ENCODE measurements around the gene UCP3.

The UCP3 gene

DNA sequence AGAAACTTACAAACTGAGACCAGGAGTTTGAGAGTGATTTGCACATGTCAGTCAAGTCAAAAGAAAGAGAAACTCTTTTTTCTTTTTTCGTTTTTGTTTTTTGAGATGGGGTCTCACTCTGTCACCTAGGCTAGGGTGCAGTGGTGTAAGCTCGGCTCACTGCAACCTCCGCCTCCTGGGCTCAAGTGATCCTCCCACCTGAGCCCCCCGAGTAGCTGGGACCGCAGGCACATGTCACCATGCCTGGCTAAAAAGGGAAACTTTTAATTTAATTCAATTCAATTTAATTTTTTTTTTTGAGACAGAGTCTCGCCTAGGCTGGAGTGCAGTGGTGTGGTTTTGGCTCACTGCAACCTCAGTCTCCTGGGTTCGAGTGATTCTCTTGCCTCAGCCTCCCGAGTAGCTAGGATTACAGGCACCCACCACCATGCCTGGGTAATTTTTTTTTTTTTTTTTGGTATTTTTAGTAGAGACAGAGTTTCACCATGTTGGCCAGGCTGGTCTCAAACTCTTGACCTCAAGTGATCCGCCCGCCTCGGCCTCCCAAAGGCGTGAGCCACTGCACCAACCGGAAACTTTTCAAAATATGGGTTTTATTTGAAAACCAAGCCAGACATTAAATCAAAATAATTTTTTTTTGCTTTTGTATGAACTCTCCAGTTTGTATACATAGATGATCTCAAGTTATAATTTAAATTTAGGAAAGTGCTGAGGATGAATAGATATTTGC is 9.9 kb downstream of the UCP3 start:
- TF ChIP-seq, protein P1, sequence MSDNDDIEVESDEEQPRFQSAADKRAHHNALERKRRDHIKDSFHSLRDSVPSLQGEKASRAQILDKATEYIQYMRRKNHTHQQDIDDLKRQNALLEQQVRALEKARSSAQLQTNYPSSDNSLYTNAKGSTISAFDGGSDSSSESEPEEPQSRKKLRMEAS (IDR thresholded peaks at IDR 0.05): no peak
- TF ChIP-seq TCF12 (IDR thresholded peaks at IDR 0.05; ENCODE audit: low read depth) (no peak), CEBPB (IDR thresholded peaks at IDR 0.05) (no peak), TEAD4 (IDR thresholded peaks at IDR 0.05) (no peak), CREB1 (IDR thresholded peaks at IDR 0.05; ENCODE audit: low read depth) (no peak), RAD21 (IDR thresholded peaks at IDR 0.05; ENCODE audit: low read depth) (no peak), EGR1 (IDR thresholded peaks at IDR 0.05) (no peak), TAF1 (IDR thresholded peaks at IDR 0.05; ENCODE audit: low read depth) (no peak), USF1 (IDR thresholded peaks at IDR 0.05) (no peak)
- TF ChIP-seq, protein P2, sequence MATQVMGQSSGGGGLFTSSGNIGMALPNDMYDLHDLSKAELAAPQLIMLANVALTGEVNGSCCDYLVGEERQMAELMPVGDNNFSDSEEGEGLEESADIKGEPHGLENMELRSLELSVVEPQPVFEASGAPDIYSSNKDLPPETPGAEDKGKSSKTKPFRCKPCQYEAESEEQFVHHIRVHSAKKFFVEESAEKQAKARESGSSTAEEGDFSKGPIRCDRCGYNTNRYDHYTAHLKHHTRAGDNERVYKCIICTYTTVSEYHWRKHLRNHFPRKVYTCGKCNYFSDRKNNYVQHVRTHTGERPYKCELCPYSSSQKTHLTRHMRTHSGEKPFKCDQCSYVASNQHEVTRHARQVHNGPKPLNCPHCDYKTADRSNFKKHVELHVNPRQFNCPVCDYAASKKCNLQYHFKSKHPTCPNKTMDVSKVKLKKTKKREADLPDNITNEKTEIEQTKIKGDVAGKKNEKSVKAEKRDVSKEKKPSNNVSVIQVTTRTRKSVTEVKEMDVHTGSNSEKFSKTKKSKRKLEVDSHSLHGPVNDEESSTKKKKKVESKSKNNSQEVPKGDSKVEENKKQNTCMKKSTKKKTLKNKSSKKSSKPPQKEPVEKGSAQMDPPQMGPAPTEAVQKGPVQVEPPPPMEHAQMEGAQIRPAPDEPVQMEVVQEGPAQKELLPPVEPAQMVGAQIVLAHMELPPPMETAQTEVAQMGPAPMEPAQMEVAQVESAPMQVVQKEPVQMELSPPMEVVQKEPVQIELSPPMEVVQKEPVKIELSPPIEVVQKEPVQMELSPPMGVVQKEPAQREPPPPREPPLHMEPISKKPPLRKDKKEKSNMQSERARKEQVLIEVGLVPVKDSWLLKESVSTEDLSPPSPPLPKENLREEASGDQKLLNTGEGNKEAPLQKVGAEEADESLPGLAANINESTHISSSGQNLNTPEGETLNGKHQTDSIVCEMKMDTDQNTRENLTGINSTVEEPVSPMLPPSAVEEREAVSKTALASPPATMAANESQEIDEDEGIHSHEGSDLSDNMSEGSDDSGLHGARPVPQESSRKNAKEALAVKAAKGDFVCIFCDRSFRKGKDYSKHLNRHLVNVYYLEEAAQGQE (IDR thresholded peaks at IDR 0.05; ENCODE audit: low read depth): no peak

DNA sequence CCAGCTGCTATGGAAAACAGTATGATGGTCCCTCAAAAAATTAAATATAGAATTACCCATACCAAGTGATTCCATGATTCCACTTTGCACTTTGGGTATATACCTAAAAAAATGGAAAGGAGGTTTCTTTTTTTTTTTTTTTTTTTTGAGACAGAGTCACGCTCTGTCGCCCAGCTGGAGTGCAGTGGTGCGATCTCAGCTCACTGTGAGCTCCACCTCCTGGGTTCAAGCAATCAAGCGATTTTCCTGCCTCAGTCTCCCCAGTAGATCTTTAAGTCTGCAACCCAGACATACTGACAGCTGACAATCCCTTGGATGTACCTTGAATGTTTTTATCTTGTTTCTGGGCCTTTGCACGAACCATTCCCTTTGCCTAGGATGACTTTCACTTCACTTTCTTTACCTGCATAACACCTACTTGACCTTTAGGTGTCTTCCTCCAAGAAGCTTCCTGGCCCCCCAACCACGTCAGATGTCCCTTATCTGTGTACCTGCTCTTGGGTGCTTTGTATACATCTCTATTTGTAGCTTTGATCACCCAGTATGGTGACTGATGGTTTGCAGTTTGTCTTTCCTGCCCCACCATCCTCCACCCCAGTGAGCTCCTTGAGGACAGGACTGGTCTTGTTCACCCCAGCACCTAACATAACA is 11.6 kb downstream of the UCP3 start:
- TF ChIP-seq NFIC (IDR thresholded peaks at IDR 0.05): no peak
- no peak for TF ChIP-seq ZBTB7A (IDR thresholded peaks at IDR 0.05; ENCODE audit: low read depth)
- TF ChIP-seq CEBPB (IDR thresholded peaks at IDR 0.05): no peak
- TF ChIP-seq RAD21 (IDR thresholded peaks at IDR 0.05; ENCODE audit: low read depth): no peak
- no peak for TF ChIP-seq USF1 (IDR thresholded peaks at IDR 0.05)
- TF ChIP-seq TEAD4 (IDR thresholded peaks at IDR 0.05): no peak
- TF ChIP-seq FOXM1 (IDR thresholded peaks at IDR 0.05; ENCODE audit: borderline replicate concordance, low read depth): no peak
- TF ChIP-seq EP300 (IDR thresholded peaks at IDR 0.05; ENCODE audit: borderline replicate concordance): no peak
- TF ChIP-seq TCF12 (IDR thresholded peaks at IDR 0.05; ENCODE audit: low read depth): no peak
- TF ChIP-seq EGR1 (IDR thresholded peaks at IDR 0.05): no peak
- no peak for TF ChIP-seq YY1 (IDR thresholded peaks at IDR 0.05; ENCODE audit: low read depth)
- TF ChIP-seq TAF1 (IDR thresholded peaks at IDR 0.05; ENCODE audit: low read depth): no peak
- TF ChIP-seq, protein P1 (IDR thresholded peaks at IDR 0.05): no peak
- no peak for TF ChIP-seq CREB1 (IDR thresholded peaks at IDR 0.05; ENCODE audit: low read depth)
- TF ChIP-seq, protein P2 (IDR thresholded peaks at IDR 0.05; ENCODE audit: low read depth): no peak

DNA sequence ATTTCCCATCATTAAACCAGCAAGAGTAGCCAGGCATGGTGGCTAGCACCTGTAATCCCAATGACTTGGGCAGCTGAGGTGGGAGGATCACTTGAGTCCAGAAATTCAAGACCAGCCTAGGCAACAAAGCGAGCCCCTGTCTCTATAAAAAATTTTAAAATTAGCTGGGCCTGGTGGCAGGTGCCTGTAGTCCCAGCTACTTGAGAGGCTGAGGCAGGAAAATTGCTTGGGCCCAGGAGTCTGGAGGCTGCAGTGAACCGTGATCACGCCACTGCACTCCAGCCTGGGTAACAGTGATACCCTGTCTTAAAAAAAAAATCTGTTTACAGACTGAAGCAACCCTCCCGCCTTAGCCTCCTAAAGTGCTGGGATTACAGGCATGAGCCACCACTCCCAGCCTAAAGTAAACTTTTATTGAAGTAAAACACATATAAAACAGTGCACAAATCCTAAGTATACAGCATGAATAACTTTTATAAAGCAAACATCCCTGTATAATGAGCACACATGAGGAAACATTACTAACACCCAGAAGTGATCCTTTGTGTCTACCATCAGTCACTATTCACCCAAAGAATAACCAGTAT is 12.6 kb downstream of the UCP3 start:
- TF ChIP-seq NFIC (IDR thresholded peaks at IDR 0.05): no peak
- TF ChIP-seq TAF1 (IDR thresholded peaks at IDR 0.05; ENCODE audit: low read depth): no peak
- no peak for TF ChIP-seq CREB1 (IDR thresholded peaks at IDR 0.05; ENCODE audit: low read depth)
- no peak for TF ChIP-seq EGR1 (IDR thresholded peaks at IDR 0.05)
- TF ChIP-seq ZBTB7A (IDR thresholded peaks at IDR 0.05; ENCODE audit: low read depth): no peak
- TF ChIP-seq, protein P1 (IDR thresholded peaks at IDR 0.05): no peak
- TF ChIP-seq FOXM1 (IDR thresholded peaks at IDR 0.05; ENCODE audit: borderline replicate concordance, low read depth): no peak
- TF ChIP-seq EP300 (IDR thresholded peaks at IDR 0.05; ENCODE audit: borderline replicate concordance): no peak
- TF ChIP-seq USF1 (IDR thresholded peaks at IDR 0.05): no peak
- no peak for TF ChIP-seq TCF12 (IDR thresholded peaks at IDR 0.05; ENCODE audit: low read depth)

GRCh38 chr11:73995731-73996130 is 13.2 kb downstream of the UCP3 start:
- TF ChIP-seq RAD21 (IDR thresholded peaks at IDR 0.05; ENCODE audit: low read depth) (no peak), ZBTB7A (IDR thresholded peaks at IDR 0.05; ENCODE audit: low read depth) (no peak), USF1 (IDR thresholded peaks at IDR 0.05) (no peak), NFIC (IDR thresholded peaks at IDR 0.05) (no peak)
- TF ChIP-seq, protein P1 (IDR thresholded peaks at IDR 0.05): no peak
